ENCODE results near the gene CYP2C8.

Gene CYP2C8

DNA sequence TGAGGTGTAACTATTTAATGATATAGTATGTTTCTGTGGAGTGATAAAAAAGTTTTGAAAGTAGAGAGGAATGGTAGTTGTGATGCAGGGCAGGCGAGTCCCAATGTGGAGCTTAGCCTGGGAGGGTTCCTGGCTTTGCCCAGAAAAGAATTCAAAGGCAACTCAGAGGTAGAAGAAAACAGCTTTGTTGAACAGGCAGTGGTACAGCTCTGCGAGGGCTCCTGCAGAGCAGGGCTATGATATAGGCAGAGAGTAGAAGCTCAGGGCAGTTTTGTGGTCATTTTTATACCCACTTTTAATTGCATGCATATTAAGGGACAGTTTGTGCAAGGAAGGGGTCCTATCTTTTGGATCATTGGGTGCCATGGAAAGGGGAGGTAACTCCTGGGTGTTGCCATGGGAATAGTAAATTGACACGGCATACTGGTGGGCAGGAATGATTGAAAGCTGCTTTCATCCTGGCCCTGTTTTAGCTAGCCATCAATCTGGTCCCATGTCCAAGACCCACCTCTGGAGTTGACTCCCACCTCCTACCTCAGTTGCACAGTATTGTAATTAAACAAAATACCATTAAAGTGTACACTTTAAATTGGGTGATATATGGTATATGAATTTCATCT is 12.4 kb downstream of the CYP2C8 start:
- Histone ChIP-seq H3K9ac (ENCODE audit: low read length) (no peak overlapping the region), H4K20me1 (ENCODE audit: low read depth, low read length) (no peaks in the 10 kb centered on the region), H2AFZ (ENCODE audit: low read depth, low read length, severe bottlenecking) (no peak overlapping the region), H3K9me2 (replicated peaks; ENCODE audit: insufficient read depth, low read length) (no peaks in the 10 kb centered on the region), H3K27me3 (ENCODE audit: low read length) (no peaks in the 10 kb centered on the region), H3K79me2 (ENCODE audit: insufficient read depth, low read length) (no peaks in the 10 kb centered on the region), H3F3A (ENCODE audit: insufficient read depth) (no peaks in the 10 kb centered on the region), H3K9me3 (ENCODE audit: insufficient read depth, low read length) (no peaks in the 10 kb centered on the region), H3K4me3 (ENCODE audit: insufficient read depth, low read length, poor library complexity, severe bottlenecking) (no peak overlapping the region), H3K36me3 (ENCODE audit: low read length) (no peaks in the 10 kb centered on the region), H3K4me2 (ENCODE audit: low read depth, low read length, poor library complexity, severe bottlenecking) (no peak overlapping the region), H3K27ac (ENCODE audit: low read depth, low read length) (no peak overlapping the region)
- TF ChIP-seq EZH2phosphoT487 (conservative IDR thresholded peaks at IDR 0.05; ENCODE audit: low read length), result no peak
- TF ChIP-seq, protein P1, sequence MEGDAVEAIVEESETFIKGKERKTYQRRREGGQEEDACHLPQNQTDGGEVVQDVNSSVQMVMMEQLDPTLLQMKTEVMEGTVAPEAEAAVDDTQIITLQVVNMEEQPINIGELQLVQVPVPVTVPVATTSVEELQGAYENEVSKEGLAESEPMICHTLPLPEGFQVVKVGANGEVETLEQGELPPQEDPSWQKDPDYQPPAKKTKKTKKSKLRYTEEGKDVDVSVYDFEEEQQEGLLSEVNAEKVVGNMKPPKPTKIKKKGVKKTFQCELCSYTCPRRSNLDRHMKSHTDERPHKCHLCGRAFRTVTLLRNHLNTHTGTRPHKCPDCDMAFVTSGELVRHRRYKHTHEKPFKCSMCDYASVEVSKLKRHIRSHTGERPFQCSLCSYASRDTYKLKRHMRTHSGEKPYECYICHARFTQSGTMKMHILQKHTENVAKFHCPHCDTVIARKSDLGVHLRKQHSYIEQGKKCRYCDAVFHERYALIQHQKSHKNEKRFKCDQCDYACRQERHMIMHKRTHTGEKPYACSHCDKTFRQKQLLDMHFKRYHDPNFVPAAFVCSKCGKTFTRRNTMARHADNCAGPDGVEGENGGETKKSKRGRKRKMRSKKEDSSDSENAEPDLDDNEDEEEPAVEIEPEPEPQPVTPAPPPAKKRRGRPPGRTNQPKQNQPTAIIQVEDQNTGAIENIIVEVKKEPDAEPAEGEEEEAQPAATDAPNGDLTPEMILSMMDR (IDR thresholded peaks at IDR 0.05; ENCODE audit: insufficient read depth, low read length, poor library complexity, severe bottlenecking), result no peak

DNA sequence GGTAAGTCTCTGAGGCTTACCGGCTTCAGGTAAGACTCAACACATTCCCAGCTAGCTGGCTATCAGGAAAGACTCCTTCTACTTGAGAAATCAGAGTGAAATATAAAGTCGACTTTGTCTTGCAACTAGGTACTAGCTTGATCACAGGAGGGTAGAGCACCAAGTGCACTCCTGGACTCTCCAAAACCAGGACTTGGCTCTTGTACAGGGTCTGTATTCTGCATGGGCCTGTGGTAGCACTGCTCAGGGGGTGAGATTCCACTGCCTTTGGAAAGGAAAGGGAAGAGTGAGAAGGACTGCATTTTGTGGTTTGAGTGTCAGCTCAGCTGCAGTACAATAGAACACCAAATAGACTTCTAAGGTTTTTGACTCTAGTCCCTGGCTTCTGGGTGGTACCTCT is 19.4 kb downstream of the CYP2C8 start:
- Histone ChIP-seq H3K4me2 (ENCODE audit: low read depth, low read length, poor library complexity, severe bottlenecking) (no peak overlapping the region), H3K9me2 (replicated peaks; ENCODE audit: insufficient read depth, low read length) (no peaks in the 10 kb centered on the region)

DNA sequence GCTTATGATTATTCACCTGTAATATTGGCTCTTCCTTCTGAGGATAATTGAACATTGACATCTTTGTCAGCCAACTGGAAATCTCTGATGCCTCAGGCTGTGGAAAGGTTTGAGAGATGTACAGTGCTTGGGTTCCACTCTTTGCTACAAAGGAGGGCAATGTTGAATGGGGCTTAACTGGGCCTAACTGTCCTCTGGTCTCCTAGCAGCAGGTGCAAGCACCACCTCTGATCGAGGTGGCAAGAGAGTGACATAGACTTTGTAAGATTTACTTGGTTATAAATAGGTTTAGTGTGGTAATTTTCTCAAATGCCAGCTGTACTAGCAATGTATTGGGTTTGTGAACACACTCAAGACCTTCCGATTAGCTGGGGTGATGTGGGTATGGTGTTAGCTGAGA is 21.1 kb downstream of the CYP2C8 start:
- Histone ChIP-seq H3K36me3 (ENCODE audit: low read length) (no peaks in the 10 kb centered on the region), H3F3A (ENCODE audit: insufficient read depth) (no peaks in the 10 kb centered on the region), H3K79me2 (ENCODE audit: insufficient read depth, low read length) (no peaks in the 10 kb centered on the region), H3K9me3 (ENCODE audit: insufficient read depth, low read length) (no peaks in the 10 kb centered on the region), H3K4me3 (ENCODE audit: insufficient read depth, low read length, poor library complexity, severe bottlenecking) (no peak overlapping the region), H3K9me2 (replicated peaks; ENCODE audit: insufficient read depth, low read length) (no peaks in the 10 kb centered on the region), H3K27me3 (ENCODE audit: low read length) (no peaks in the 10 kb centered on the region), H4K20me1 (ENCODE audit: low read depth, low read length) (no peaks in the 10 kb centered on the region), H3K9ac (ENCODE audit: low read length) (no peak overlapping the region), H2AFZ (ENCODE audit: low read depth, low read length, severe bottlenecking) (no peak overlapping the region), H3K27ac (ENCODE audit: low read depth, low read length) (no peak overlapping the region), H3K4me2 (ENCODE audit: low read depth, low read length, poor library complexity, severe bottlenecking) (no peak overlapping the region)
- TF ChIP-seq, protein P1 (IDR thresholded peaks at IDR 0.05; ENCODE audit: insufficient read depth, low read length, poor library complexity, severe bottlenecking), result no peak
- no peak for TF ChIP-seq EZH2phosphoT487 (conservative IDR thresholded peaks at IDR 0.05; ENCODE audit: low read length)

More for the DNA sequence above, 19.4 kb downstream of the CYP2C8 start:
- Histone ChIP-seq H4K20me1 (ENCODE audit: low read depth, low read length) (no peaks in the 10 kb centered on the region), H3K36me3 (ENCODE audit: low read length) (no peaks in the 10 kb centered on the region), H3K9ac (ENCODE audit: low read length) (no peak overlapping the region), H3K27ac (ENCODE audit: low read depth, low read length) (no peak overlapping the region), H3K27me3 (ENCODE audit: low read length) (no peaks in the 10 kb centered on the region), H2AFZ (ENCODE audit: low read depth, low read length, severe bottlenecking) (no peak overlapping the region), H3F3A (ENCODE audit: insufficient read depth) (no peaks in the 10 kb centered on the region), H3K9me3 (ENCODE audit: insufficient read depth, low read length) (no peaks in the 10 kb centered on the region), H3K79me2 (ENCODE audit: insufficient read depth, low read length) (no peaks in the 10 kb centered on the region), H3K4me3 (ENCODE audit: insufficient read depth, low read length, poor library complexity, severe bottlenecking) (no peak overlapping the region)
- no peak for TF ChIP-seq EZH2phosphoT487 (conservative IDR thresholded peaks at IDR 0.05; ENCODE audit: low read length)
- TF ChIP-seq, protein P1 (IDR thresholded peaks at IDR 0.05; ENCODE audit: insufficient read depth, low read length, poor library complexity, severe bottlenecking), result no peak

Data from SU-DHL-6 (cell line).